HG03354 (cell line): Measurements from ENCODE around the gene KCNK4.
"Not testable (repeated sequence)": the region's sequence is repeated elsewhere in the genome, so short reads cannot be mapped to it uniquely, and the experiment has no call there.

ENCODE experiments used
- ATAC-seq: cut with Tn5 transposase; IDR thresholded peaks from one replicate; pipeline ENCODE4 v1.9.1; 2021; ENCODE audit warnings: mild to moderate bottlenecking; ENCODE audit not compliant: unreplicated experiment, poor library complexity, severe bottlenecking

The KCNK4 gene

GRCh38 chr11:64318766-64319761, 28.0 kb downstream of the KCNK4 start:
- ATAC-seq = no peak

GRCh38 chr11:64320556-64320955, 29.5 kb downstream of the KCNK4 start:
- ATAC-seq = no peak

- ATAC-seq = no peak
These were observed 29.9 kb downstream of the KCNK4 start for GRCh38 chr11:64321026-64321425.

GRCh38 chr11:64321533-64321932, 30.4 kb downstream of the KCNK4 start:
- ATAC-seq = no peak

GRCh38 chr11:64322925-64323260, 31.8 kb downstream of the KCNK4 start:
- no peak for ATAC-seq

GRCh38 chr11:64323373-64323772, 32.3 kb downstream of the KCNK4 start:
- ATAC-seq = no peak

GRCh38 chr11:64323984-64324383, 32.9 kb downstream of the KCNK4 start:
- ATAC-seq = not testable (repeated sequence)

GRCh38 chr11:64324692-64325469, 33.8 kb downstream of the KCNK4 start:
- ATAC-seq = no peak

GRCh38 chr11:64327375-64327774, 36.3 kb downstream of the KCNK4 start:
- ATAC-seq = no peak

- ATAC-seq = no peak
These were observed 36.9 kb downstream of the KCNK4 start for GRCh38 chr11:64327993-64328392.

GRCh38 chr11:64330888-64331287, 39.8 kb downstream of the KCNK4 start:
- ATAC-seq = no peak

GRCh38 chr11:64331569-64332371, 40.7 kb downstream of the KCNK4 start:
- peak; percentile 51 for ATAC-seq

GRCh38 chr11:64333556-64333955, 42.5 kb downstream of the KCNK4 start:
- no peak for ATAC-seq

- ATAC-seq = peak; percentile 83
These were observed 43.9 kb downstream of the KCNK4 start for GRCh38 chr11:64334764-64335735.

GRCh38 chr11:64337538-64338249, 46.6 kb downstream of the KCNK4 start:
- no peak for ATAC-seq

GRCh38 chr11:64338716-64339115, 47.6 kb downstream of the KCNK4 start:
- ATAC-seq = no peak

- no peak for ATAC-seq
These were observed 48.2 kb downstream of the KCNK4 start for GRCh38 chr11:64339286-64339685.

- ATAC-seq = peak; percentile 59
These were observed 48.8 kb downstream of the KCNK4 start, which contains the start of gene CCDC88B for GRCh38 chr11:64339754-64340408. TSS of gene CCDC88B (plus strand) at chr11:64340204. CDS start at chr11:64340267, 63 bp downstream.
